CD1c-positive myeloid dendritic cell (primary cell): ENCODE results near the gene PCP2.
A peak's percentile ranks its signal among the peaks of the same experiment; 100 is the strongest.
"Not testable (repeated sequence)": the region's sequence is repeated elsewhere in the genome, so short reads cannot be mapped to it uniquely, and the experiment has no call there.

ENCODE experiments used
- DNase-seq: peaks from one replicate; pipeline ENCODE4 v3.0.0-alpha.2; 2016; ENCODE audit errors: extremely low spot score

Gene PCP2

GRCh38 chr19:7661744-7662538, 28.4 kb upstream of the PCP2 start:
- DNase-seq = peak; percentile 44

GRCh38 chr19:7658219-7658686, 24.7 kb upstream of the PCP2 start:
- peak; percentile 61 for DNase-seq

- DNase-seq = peak; percentile 91
Observed at GRCh38 chr19:7657131-7657751, 23.7 kb upstream of the PCP2 start.

GRCh38 chr19:7655581-7655980, 22.1 kb upstream of the PCP2 start:
- peak; percentile 92 for DNase-seq

- no peak for DNase-seq
Observed at GRCh38 chr19:7654401-7654800, 20.9 kb upstream of the PCP2 start.

GRCh38 chr19:7652061-7652641, 18.6 kb upstream of the PCP2 start:
- DNase-seq = peak; percentile 99

GRCh38 chr19:7650148-7650547, 16.6 kb upstream of the PCP2 start:
- no peak for DNase-seq

- no peak for DNase-seq
Observed at GRCh38 chr19:7648265-7649014, 14.9 kb upstream of the PCP2 start.

- no peak for DNase-seq
Observed at GRCh38 chr19:7647156-7647555, 13.6 kb upstream of the PCP2 start.

- DNase-seq = no peak
Observed at GRCh38 chr19:7646426-7646700, 12.8 kb upstream of the PCP2 start.

- no peak for DNase-seq
Observed at GRCh38 chr19:7645656-7646425, 12.3 kb upstream of the PCP2 start.

- DNase-seq = peak; percentile 28
Observed at GRCh38 chr19:7645163-7645562, 11.6 kb upstream of the PCP2 start.

GRCh38 chr19:7644550-7644877, 11.0 kb upstream of the PCP2 start:
- DNase-seq = no peak

- DNase-seq = not testable (repeated sequence)
Observed at GRCh38 chr19:7643629-7644549, 10.4 kb upstream of the PCP2 start.

- DNase-seq = no peak
Observed at GRCh38 chr19:7643031-7643415, 9.5 kb upstream of the PCP2 start.

GRCh38 chr19:7642295-7643030, 8.9 kb upstream of the PCP2 start:
- DNase-seq = no peak

GRCh38 chr19:7641290-7642276, 8.1 kb upstream of the PCP2 start:
- no peak for DNase-seq

- no peak for DNase-seq
Observed at GRCh38 chr19:7640803-7641202, 7.3 kb upstream of the PCP2 start.

- no peak for DNase-seq
Observed at GRCh38 chr19:7639863-7640348, 6.4 kb upstream of the PCP2 start.
